Thoracic aorta (tissue), 2 donors: ENCODE data around the gene FKBP5. TPM values are rescaled to one million over a fixed set of nuclear protein-coding genes. Genes with fewer than 3 reads are reported as not detected.

Experiments used
- ATAC-seq: fragments of 150-250 bp; one replicate; pipeline ENCODE4 v1.8.0; 2017; ENCODE audit warnings: low read depth; ENCODE audit not compliant: insufficient number of reproducible peaks, low FRiP score
- DNase-seq: peaks from one replicate; pipeline ENCODE4 v3.0.0-alpha.2; 2020; ENCODE audit warnings: low spot score
- H3K27ac ChIP-seq, 2 donors: fragments of 200-600 bp; sonication (generic); 1 replicate in 1 of 2; 2 replicates in 1 of 2; pipeline ENCODE4 v1.5.1; 2016; ENCODE audit warnings: mild to moderate bottlenecking in 2 of 2, moderate library complexity in 2 of 2
- H3K27me3 ChIP-seq: fragments of 200-600 bp; sonication (generic); replicated peaks from 2 replicates; pipeline ENCODE4 v1.6.0; 2016; ENCODE audit warnings: mild to moderate bottlenecking; ENCODE audit not compliant: insufficient read depth
- H3K36me3 ChIP-seq: fragments of 200-600 bp; sonication (generic); one replicate; pipeline ENCODE4 v1.5.1; 2016
- H3K4me1 ChIP-seq, 2 donors: fragments of 200-600 bp; sonication (generic); 1 replicate in 1 of 2; 2 replicates in 1 of 2; pipeline versions ENCODE4 v1.5.1 to v1.6.0; 2016; ENCODE audit warnings: low read depth in 2 of 2, mild to moderate bottlenecking in 1 of 2; ENCODE audit not compliant: control insufficient read depth in 1 of 2
- H3K4me3 ChIP-seq: fragments of 200-600 bp; sonication (generic); 2 replicates; pipeline ENCODE4 v1.5.1; 2016; ENCODE audit warnings: mild to moderate bottlenecking
- H3K9me3 ChIP-seq: fragments of 200-600 bp; sonication (generic); 2 replicates; pipeline ENCODE4 v1.5.1; 2016
- CTCF ChIP-seq: fragments of 200-600 bp; sonication (generic); IDR thresholded peaks from one replicate; pipeline ENCODE4 v1.5.1; 2019; ENCODE audit warnings: antibody characterized with exemption
- total RNA-seq, 2 donors: library from RNA; depleted of rRNA; stranded (reverse); fragments of >200 nt; gene quantifications; one replicate each; pipeline versions ENCODE4 v1.1.0 to v1.2.3, GENCODE V29; 2016

Gene FKBP5
- total RNA-seq, 2 donors from 2014 or later, result 156 to 271 TPM

- no peak overlapping the region for H3K27ac ChIP-seq
- ATAC-seq (no peak), DNase-seq (no peak)
- no peak for TF ChIP-seq CTCF
- no peaks in the 10 kb centered on the region for H3K27me3 ChIP-seq
- peaks cover 65 to 67% of the 10 kb centered on the region in 2 donors for H3K4me1 ChIP-seq
- H3K4me3 ChIP-seq, result no peak overlapping the region
- no peaks in the 10 kb centered on the region for H3K36me3 ChIP-seq
- H3K9me3 ChIP-seq, result no peaks in the 10 kb centered on the region
These were observed 23.1 kb downstream of the FKBP5 start for GRCh38 chr6:35665573-35665972.

- DNase-seq (no peak), ATAC-seq (no peak)
- TF ChIP-seq CTCF, result no peak
- Histone ChIP-seq H3K27ac (no peak overlapping the region), H3K27me3 (no peaks in the 10 kb centered on the region), H3K4me1 (peaks cover 62 to 67% of the 10 kb centered on the region in 2 donors), H3K9me3 (no peaks in the 10 kb centered on the region), H3K36me3 (no peaks in the 10 kb centered on the region), H3K4me3 (no peak overlapping the region)
These were observed 23.8 kb downstream of the FKBP5 start for GRCh38 chr6:35664945-35665344.

- peaks cover 52 to 54% of the 10 kb centered on the region in 2 donors for H3K4me1 ChIP-seq
- ATAC-seq, result peak; percentile 24
- peak overlapping the region; percentile 46 to 53 for H3K27ac ChIP-seq
- no peaks in the 10 kb centered on the region for H3K36me3 ChIP-seq
- TF ChIP-seq CTCF, result no peak
- no peak for DNase-seq
- peak overlapping the region; percentile 27 for H3K4me3 ChIP-seq
- H3K9me3 ChIP-seq, result no peaks in the 10 kb centered on the region
- H3K27me3 ChIP-seq, result no peaks in the 10 kb centered on the region
These were observed 25.1 kb downstream of the FKBP5 start for GRCh38 chr6:35663447-35664235.

- peak; percentile 18 for ATAC-seq
- no peak for TF ChIP-seq CTCF
- no peaks in the 10 kb centered on the region for H3K36me3 ChIP-seq
- peak overlapping the region; percentile 6 to 29 for H3K27ac ChIP-seq
- no peaks in the 10 kb centered on the region for H3K27me3 ChIP-seq
- DNase-seq, result no peak
- H3K9me3 ChIP-seq, result no peaks in the 10 kb centered on the region
- no peak overlapping the region for H3K4me3 ChIP-seq
- peaks cover 46 to 47% of the 10 kb centered on the region in 2 donors for H3K4me1 ChIP-seq
These were observed 25.7 kb downstream of the FKBP5 start for GRCh38 chr6:35662999-35663398.

GRCh38 chr6:35654883-35655282 is 33.8 kb downstream of the FKBP5 start:
- H3K4me1 ChIP-seq, result peaks cover 0 to 8% of the 10 kb centered on the region in 2 donors
- no peak for TF ChIP-seq CTCF
- H3K9me3 ChIP-seq, result no peaks in the 10 kb centered on the region
- no peak overlapping the region for H3K4me3 ChIP-seq
- no peak overlapping the region for H3K27ac ChIP-seq
- DNase-seq (no peak), ATAC-seq (no peak)
- no peaks in the 10 kb centered on the region for H3K27me3 ChIP-seq
- H3K36me3 ChIP-seq, result peaks cover 7% of the 10 kb centered on the region
